Right lobe of liver (tissue), 4 donors: ENCODE results near the gene ALDH8A1.

ENCODE experiments used
- CTCF ChIP-seq, 4 donors: fragments of 200-600 bp in 3 of 4; fragments of 450-650 bp in 1 of 4; IDR thresholded peaks; one replicate each; pipeline versions ENCODE4 v1.5.1 to v1.8.0; 2016 to 2022; ENCODE audit warnings: antibody characterized with exemption in 4 of 4, mild to moderate bottlenecking in 2 of 4
- POLR2A ChIP-seq: fragments of 450-650 bp; IDR thresholded peaks from one replicate; pipeline ENCODE4 v1.6.1; 2017; ENCODE audit warnings: antibody characterized with exemption, mild to moderate bottlenecking
- donor health status: DM: no; HTN: no; CAD: no.
- donor health status: DM: no; HTN: no; CAD: no.
- donor health status: DM: no; HTN: yes; CAD: no.

- TF ChIP-seq CTCF (IDR thresholded peaks at IDR 0.05) (no peak), POLR2A (no peak)
These were observed 33.9 kb upstream of the ALDH8A1 start for GRCh38 chr6:134983823-134984222.
